Measurements from ENCODE around the gene TMEM245. TPM values are rescaled to one million over a fixed set of nuclear protein-coding genes. Genes with fewer than 3 reads are reported as not detected.
A peak's percentile ranks its signal among the peaks of the same experiment; 100 is the strongest.

Gene TMEM245
- 30.2 and 43.8 TPM in 2 replicates for total RNA-seq (2014; rRNA removed; shearing (Covaris generic))
- 20.7 and 20.8 TPM in 2 replicates for polyA plus RNA-seq (2016; fragmentation: Nextera tagmentation; extraction: Ambion mirVana)

- TF ChIP-seq EZH2 (IDR thresholded peaks at IDR 0.05; ENCODE audit: insufficient read depth, poor library complexity, severe bottlenecking) (no peak), EZH2phosphoT487 (IDR thresholded peaks at IDR 0.05; ENCODE audit: insufficient read depth, low read depth) (no peak)
- 1 to 2% methylated on average over 44 to 77 of the region's 88 CpGs for WGBS, 2 experiments (ENCODE audit: low coverage in 1 of 2, low lambda C conversion rate in 2 of 2, missing lambda C conversion rate in 2 of 2)
These were observed at the start of gene TMEM245 for GRCh38 chr9:109119439-109120203. Gene TMEM245, minus strand, starts transcription at chr9:109119947. Its CDS starts 34 bp downstream, at chr9:109119913.

GRCh38 chr9:109168170-109168569, 48.4 kb upstream of the TMEM245 start:
- H3K9me3 ChIP-seq (ENCODE audit: low read depth): no peaks in the 10 kb centered on the region
- H3K4me2 ChIP-seq (ENCODE audit: unreplicated experiment): no peak overlapping the region
- H3K27ac ChIP-seq: no peak overlapping the region
- no peak overlapping the region for H3K9ac ChIP-seq
- H3K9me2 ChIP-seq (ENCODE audit: insufficient read depth): no peaks in the 10 kb centered on the region
- H3F3A ChIP-seq (ENCODE audit: insufficient read depth): no peaks in the 10 kb centered on the region
- H3K4me1 ChIP-seq (ENCODE audit: insufficient read depth): no peaks in the 10 kb centered on the region
- H3K79me2 ChIP-seq (ENCODE audit: insufficient read depth): no peaks in the 10 kb centered on the region
- in situ Hi-C loops (cut with MboI): no loop called here
- peak; percentile 16 for DNase-seq
- H3K4me3 ChIP-seq: no peak overlapping the region
- TF ChIP-seq EZH2 (IDR thresholded peaks at IDR 0.05; ENCODE audit: insufficient read depth, poor library complexity, severe bottlenecking): no peak
- TF ChIP-seq EZH2phosphoT487 (IDR thresholded peaks at IDR 0.05; ENCODE audit: insufficient read depth, low read depth): no peak
- no peak overlapping the region for H2AFZ ChIP-seq
- no peaks in the 10 kb centered on the region for H3K36me3 ChIP-seq (ENCODE audit: low read depth)
- no peaks in the 10 kb centered on the region for H4K20me1 ChIP-seq (ENCODE audit: insufficient read depth)
- peaks cover 40% of the 10 kb centered on the region for H3K27me3 ChIP-seq (replicated peaks; ENCODE audit: insufficient read depth)

More at GRCh38 chr9:109119439-109120203, at the start of gene TMEM245:
- DNase-seq: peak; percentile 99
- Histone ChIP-seq H3K9ac (peak within 1 kb of the TSS; percentile 86), H3K27me3 (replicated peaks; ENCODE audit: insufficient read depth) (no peaks in the 10 kb centered on the region), H3K27ac (peak within 1 kb of the TSS; percentile 67), H3K4me1 (ENCODE audit: insufficient read depth) (peaks cover 18% of the 10 kb centered on the region), H3K79me2 (ENCODE audit: insufficient read depth) (peaks cover 47% of the 10 kb centered on the region), H3K9me2 (ENCODE audit: insufficient read depth) (no peaks in the 10 kb centered on the region), H4K20me1 (ENCODE audit: insufficient read depth) (0 out of 2 replicates have a peak, but pooled peaks cover 10% of the 10 kb centered on the region), H3K9me3 (ENCODE audit: low read depth) (no peaks in the 10 kb centered on the region), H3K36me3 (ENCODE audit: low read depth) (no peaks in the 10 kb centered on the region), H2AFZ (peak within 1 kb of the TSS; percentile 88), H3F3A (ENCODE audit: insufficient read depth) (no peaks in the 10 kb centered on the region; the same call in none of the 2 replicates), H3K4me2 (ENCODE audit: unreplicated experiment) (peak within 1 kb of the TSS; percentile 86), H3K4me3 (peak within 1 kb of the TSS; percentile 90)
- in situ Hi-C loops (cut with MboI): no loop called here

DNA sequence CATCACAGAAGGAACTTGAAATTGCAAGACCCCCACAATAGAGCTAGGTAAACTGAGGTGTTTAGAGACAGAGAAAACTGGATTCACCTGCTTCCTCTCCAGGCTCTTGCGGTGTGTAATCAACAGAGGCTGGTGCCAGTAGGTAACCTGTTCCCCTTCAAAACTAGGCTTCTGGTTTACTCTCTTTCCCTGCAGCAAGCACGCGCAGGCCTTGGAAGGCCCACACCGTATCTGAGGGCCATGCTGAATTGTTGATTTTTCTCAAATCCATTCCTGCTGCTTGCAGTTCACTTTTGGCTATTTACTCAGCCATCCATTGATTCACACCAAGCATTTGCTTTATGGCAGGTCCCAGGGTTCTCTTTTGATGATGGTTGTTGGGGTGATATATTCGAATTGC, 48.0 kb upstream of the TMEM245 start:
- Histone ChIP-seq H3K4me2 (ENCODE audit: unreplicated experiment) (no peak overlapping the region), H3K27me3 (replicated peaks; ENCODE audit: insufficient read depth) (peaks cover 44% of the 10 kb centered on the region), H3K9me3 (ENCODE audit: low read depth) (no peaks in the 10 kb centered on the region), H3K9ac (no peak overlapping the region), H3K36me3 (ENCODE audit: low read depth) (no peaks in the 10 kb centered on the region), H3K4me3 (no peak overlapping the region), H3F3A (ENCODE audit: insufficient read depth) (no peaks in the 10 kb centered on the region), H3K27ac (no peak overlapping the region), H3K79me2 (ENCODE audit: insufficient read depth) (no peaks in the 10 kb centered on the region), H3K9me2 (ENCODE audit: insufficient read depth) (no peaks in the 10 kb centered on the region), H4K20me1 (ENCODE audit: insufficient read depth) (no peaks in the 10 kb centered on the region), H3K4me1 (ENCODE audit: insufficient read depth) (no peaks in the 10 kb centered on the region), H2AFZ (no peak overlapping the region)
- in situ Hi-C loops (cut with MboI): no loop called here
- no peak for DNase-seq
- TF ChIP-seq EZH2 (IDR thresholded peaks at IDR 0.05; ENCODE audit: insufficient read depth, poor library complexity, severe bottlenecking): no peak
- no peak for TF ChIP-seq EZH2phosphoT487 (IDR thresholded peaks at IDR 0.05; ENCODE audit: insufficient read depth, low read depth)
- 94% methylated on average over 5 of the region's 5 CpGs for WGBS, 2 experiments (ENCODE audit: low coverage in 1 of 2, low lambda C conversion rate in 2 of 2, missing lambda C conversion rate in 2 of 2)

GRCh38 chr9:109166771-109167601, 47.2 kb upstream of the TMEM245 start, which contains the start of gene FRRS1L:
Gene FRRS1L, minus strand, starts transcription at chr9:109167249. Its CDS starts 111 bp downstream, at chr9:109167138.
- H4K20me1 ChIP-seq (ENCODE audit: insufficient read depth): no peaks in the 10 kb centered on the region
- peak; percentile 27 for DNase-seq
- no peak within 1 kb of the TSS for H2AFZ ChIP-seq
- H3K4me2 ChIP-seq (ENCODE audit: unreplicated experiment): peak within 1 kb of the TSS; percentile 28
- no peaks in the 10 kb centered on the region for H3F3A ChIP-seq (ENCODE audit: insufficient read depth)
- no peaks in the 10 kb centered on the region for H3K4me1 ChIP-seq (ENCODE audit: insufficient read depth)
- H3K79me2 ChIP-seq (ENCODE audit: insufficient read depth): no peaks in the 10 kb centered on the region
- peaks cover 51% of the 10 kb centered on the region for H3K27me3 ChIP-seq (replicated peaks; ENCODE audit: insufficient read depth)
- in situ Hi-C loops (cut with MboI): no loop called here
- H3K9me3 ChIP-seq (ENCODE audit: low read depth): no peaks in the 10 kb centered on the region
- H3K27ac ChIP-seq: no peak within 1 kb of the TSS
- TF ChIP-seq EZH2 (IDR thresholded peaks at IDR 0.05; ENCODE audit: insufficient read depth, poor library complexity, severe bottlenecking): no peak
- no peak for TF ChIP-seq EZH2phosphoT487 (IDR thresholded peaks at IDR 0.05; ENCODE audit: insufficient read depth, low read depth)
- H3K9ac ChIP-seq: no peak within 1 kb of the TSS
- WGBS, 2 experiments (ENCODE audit: low coverage in 1 of 2, low lambda C conversion rate in 2 of 2, missing lambda C conversion rate in 2 of 2): 8 to 32% methylated on average over 16 to 59 of the region's 86 CpGs
- no peaks in the 10 kb centered on the region for H3K36me3 ChIP-seq (ENCODE audit: low read depth)
- H3K4me3 ChIP-seq: peak within 1 kb of the TSS; percentile 47
- H3K9me2 ChIP-seq (ENCODE audit: insufficient read depth): no peaks in the 10 kb centered on the region

Measured in GM23248 (cell line).